K562 (cell line): ENCODE measurements around the gene CALCOCO2. TPM values are rescaled to one million over a fixed set of nuclear protein-coding genes. Genes with fewer than 3 reads are reported as not detected.

ENCODE experiments used
- ATAC-seq: fragments of 200-7000 bp; cut with Tn5 transposase; 3 replicates; pipeline ENCODE4 v1.9.1; 2020; ENCODE audit warnings: moderate library complexity
- BruUV-seq: library from RNA; stranded (reverse); fragments of 400-500 nt; replicated peaks from 2 replicates; lab custom pipeline; 2021; lab: Mats Ljungman, UMichigan
- CTCF ChIA-PET: fragments of 300-600 bp; formaldehyde crosslinking; extraction: SDS; loops from one replicate; lab custom pipeline; 2021; ENCODE audit warnings: low intra/inter-chr PET ratio; lab: Yijun Ruan, JAX
- POLR2A ChIA-PET: fragments of 300-600, 350-650 bp; sonication (Branson Sonifier 250); formaldehyde crosslinking; extraction: SDS; loops from one replicate; lab custom pipeline; 2021; ENCODE audit warnings: antibody characterized with exemption, inconsistent platforms; lab: Yijun Ruan, JAX
- DNase-seq, 4 experiments: peaks; one replicate each; pipeline versions ENCODE4 v3.0.0 to v3.0.0-alpha.2; 2011 to 2018; ENCODE audit warnings: low spot score in 3 of 4, mixed read lengths in 3 of 4; ENCODE audit errors: extremely low read depth in 1 of 4
- FAIRE-seq: peaks from 2 replicates; lab custom pipeline; 2011; peaks lifted over from hg19 to GRCh38; lab: Jason Lieb, UNC
- H2AFZ ChIP-seq: 2 replicates; pipeline ENCODE4 v1.6.0; 2011; ENCODE audit warnings: low read depth, low read length, control low read depth, inconsistent platforms
- H3K27ac ChIP-seq: fragments of 200-600 bp; 3 replicates; pipeline ENCODE4 v1.8.0; 2011; ENCODE audit warnings: low read depth, mild to moderate bottlenecking, control low read depth, inconsistent platforms, low read length, moderate library complexity, mixed read lengths; ENCODE audit errors: extremely low read depth
- H3K27me3 ChIP-seq, 2 experiments: fragments of 300-600 bp in 1 of 2; 2 replicates in 1 of 2; 3 replicates in 1 of 2; pipeline versions ENCODE4 v1.6.0 to v1.8.0; 2011; ENCODE audit warnings: inconsistent platforms in 2 of 2, low read length in 2 of 2, mild to moderate bottlenecking in 1 of 2, mixed read lengths in 1 of 2, moderate library complexity in 1 of 2; ENCODE audit not compliant: control insufficient read depth in 2 of 2, insufficient read depth in 2 of 2
- H3K36me3 ChIP-seq: fragments of 300-600 bp; 3 replicates; pipeline ENCODE4 v1.8.0; 2011; ENCODE audit warnings: mild to moderate bottlenecking, low read length, inconsistent platforms; ENCODE audit not compliant: control insufficient read depth, insufficient read depth
- H3K4me1 ChIP-seq, 2 experiments: fragments of 200-600 bp in 1 of 2; replicated peaks in 1 of 2; 2 replicates in 1 of 2; 3 replicates in 1 of 2; pipeline versions ENCODE4 v1.5.1 to v1.8.0; 2011; ENCODE audit warnings: inconsistent platforms in 2 of 2, low read length in 2 of 2, mild to moderate bottlenecking in 1 of 2, mixed read lengths in 1 of 2, moderate library complexity in 1 of 2; ENCODE audit not compliant: control insufficient read depth in 2 of 2, insufficient read depth in 2 of 2
- H3K4me2 ChIP-seq: 2 replicates; pipeline ENCODE4 v1.6.1; 2011; ENCODE audit warnings: low read length, control low read depth, inconsistent platforms, mixed read lengths; ENCODE audit not compliant: insufficient read depth
- H3K4me3 ChIP-seq: fragments of 200-600 bp; sonication (generic), shearing (Covaris generic); 2 replicates; pipeline ENCODE4 v1.5.1; 2016; ENCODE audit warnings: control low read depth, inconsistent platforms
- H3K79me2 ChIP-seq: fragments of 200-600 bp; 3 replicates; pipeline ENCODE4 v1.8.0; 2011; ENCODE audit warnings: low read length, inconsistent platforms; ENCODE audit not compliant: control insufficient read depth, insufficient read depth
- H3K9ac ChIP-seq, 2 experiments: 2 replicates each; pipeline versions ENCODE4 v1.6.0 to v1.6.1; 2011; ENCODE audit warnings: low read depth in 2 of 2, low read length in 2 of 2, control low read depth in 1 of 2, inconsistent platforms in 1 of 2, mild to moderate bottlenecking in 1 of 2, mixed read lengths in 1 of 2; ENCODE audit not compliant: insufficient read depth in 1 of 2
- H3K9me1 ChIP-seq: one replicate; pipeline ENCODE4 v1.6.0; 2011; ENCODE audit warnings: inconsistent platforms, mild to moderate bottlenecking, low read length, moderate library complexity; ENCODE audit not compliant: control insufficient read depth, insufficient read depth
- H3K9me3 ChIP-seq: replicated peaks from 2 replicates; pipeline ENCODE4 v1.5.1; 2011; ENCODE audit warnings: low read depth, low read length, inconsistent platforms; ENCODE audit not compliant: control insufficient read depth, insufficient read depth
- H4K20me1 ChIP-seq: replicated peaks from 2 replicates; pipeline ENCODE4 v1.6.1; 2011; ENCODE audit warnings: low read length, inconsistent platforms, mixed read lengths; ENCODE audit not compliant: control insufficient read depth, insufficient read depth
- ATF3 ChIP-seq, 2 experiments: fragments of 450-650 bp in 1 of 2; sonication (generic) in 1 of 2; formaldehyde crosslinking in 1 of 2; IDR thresholded peaks in 1 of 2; conservative IDR thresholded peaks in 1 of 2; 2 replicates each; pipeline versions ENCODE4 v1.6.1 to v1.8.1; 2016 to 2023; ENCODE audit warnings: mild to moderate bottlenecking in 2 of 2, moderate library complexity in 2 of 2, inconsistent platforms in 1 of 2, missing genetic modification reagents in 1 of 2
- CHCHD3 ChIP-seq: fragments of 250-450 bp; sonication (Bioruptor Pico); IDR thresholded peaks from 2 replicates; pipeline ENCODE4 v2.1.2; 2022; ENCODE audit warnings: mild to moderate bottlenecking
- HDGF ChIP-seq: fragments of 450-650 bp; IDR thresholded peaks from 2 replicates; pipeline ENCODE4 v1.6.1; 2016
- PHB2 ChIP-seq: fragments of 450-650 bp; IDR thresholded peaks from 2 replicates; pipeline ENCODE4 v1.6.1; 2017; ENCODE audit warnings: low read depth
- PHF20 ChIP-seq: fragments of 450-650 bp; IDR thresholded peaks from 2 replicates; pipeline ENCODE4 v1.6.1; 2018; ENCODE audit not compliant: partially characterized antibody
- RNF2 ChIP-seq: sonication (generic); IDR thresholded peaks from 2 replicates; pipeline ENCODE4 v1.6.1; 2016
- TGIF2 ChIP-seq: sonication (generic); formaldehyde crosslinking; IDR thresholded peaks from 2 replicates; pipeline ENCODE4 v1.8.1; 2022; ENCODE audit warnings: mild to moderate bottlenecking, missing genetic modification reagents, moderate library complexity
- ZNF143 ChIP-seq: sonication (generic); formaldehyde crosslinking; IDR thresholded peaks from 2 replicates; pipeline ENCODE4 v1.9.0; 2022; ENCODE audit warnings: mild to moderate bottlenecking, missing genetic modification reagents
- ZNF165 ChIP-seq: fragments of 250-450 bp; sonication (Bioruptor Pico); IDR thresholded peaks from 2 replicates; pipeline ENCODE4 v1.4.0; 2020; ENCODE audit warnings: borderline replicate concordance
- ZNF175 ChIP-seq: fragments of 200-800 bp; sonication (Bioruptor generic); IDR thresholded peaks from 2 replicates; pipeline ENCODE4 v1.6.1; 2016; ENCODE audit warnings: low read depth, mild to moderate bottlenecking, missing genetic modification characterization, missing compliant biosample characterization
- ZNF184 ChIP-seq: sonication (generic); formaldehyde crosslinking; IDR thresholded peaks from 2 replicates; pipeline ENCODE4 v1.5.0; 2020; ENCODE audit warnings: missing genetic modification reagents
- ZNF445 ChIP-seq: fragments of 250-450 bp; sonication (Bioruptor Pico); IDR thresholded peaks from 2 replicates; pipeline ENCODE4 v1.4.0; 2020; ENCODE audit warnings: low read depth, mild to moderate bottlenecking, moderate library complexity
- WGBS: fragments of 100-300 bp; shearing (Covaris generic); methylation state at CpG from one replicate; pipeline ENCODE4 v1.1.6; 2016; ENCODE audit warnings: low coverage, mixed read lengths; ENCODE audit not compliant: insufficient coverage; ENCODE audit errors: missing lambda C conversion rate; 5-methylcytosine and 5-hydroxymethylcytosine counted together
- in situ Hi-C: fragments of 300-500 bp; cut with MboI; formaldehyde crosslinking; loops from 4 replicates; pipeline ENCODE4 v1.15.0; 2018; ENCODE audit warnings: inconsistent platforms, mixed read lengths
- intact Hi-C: fragments of 100-400 bp; cut with micrococcal nuclease; formaldehyde crosslinking; loops from 2 replicates; pipeline ENCODE4 v1.14.2; 2022
- polyA plus RNA-seq, 8 experiments: library from polyadenylated mRNA; depleted of rRNA in 4 of 8; stranded (reverse) in 5 of 8; unstranded in 3 of 8; fragments of >200 nt; fragmentation: Nextera tagmentation in 2 of 8; fragmentation: Illumina TruSeq in 1 of 8; extraction: Ambion mirVana in 2 of 8; extraction: Trizol in 1 of 8; gene quantifications; 2 replicates each; pipeline versions ENCODE4 v1.2.1 to v1.2.3, GENCODE V29; 2011 to 2014; ENCODE audit warnings: inconsistent platforms in 1 of 8, missing spikeins in 1 of 8
- total RNA-seq, 7 experiments: library from RNA; depleted of rRNA in 6 of 7; stranded (reverse); fragments of >200 nt in 6 of 7; fragmentation: Illumina TruSeq in 2 of 7; extraction: Trizol in 2 of 7; gene quantifications; 2 replicates each; pipeline versions ENCODE4 v1.2.1 to v1.2.3, GENCODE V29; 2011 to 2021; ENCODE audit warnings: low replicate concordance in 1 of 7
- TF ChIP-seq, protein P1 (sequence below): fragments of 250-450 bp; sonication (Bioruptor Pico); IDR thresholded peaks from 2 replicates; pipeline ENCODE4 v1.4.0; 2020; ENCODE audit warnings: mild to moderate bottlenecking
- TF ChIP-seq, protein P2 (sequence below): sonication (generic); formaldehyde crosslinking; IDR thresholded peaks from 2 replicates; pipeline ENCODE4 v1.8.0; 2023; ENCODE audit warnings: mild to moderate bottlenecking, missing genetic modification reagents

CALCOCO2 gene
- total and polyA plus RNA-seq, 9 of the 15 experiments (the other 6 are each of a cell fraction or from before 2014, with no cell fraction given): 24.1 to 87.3 (median 67.5) TPM

DNA sequence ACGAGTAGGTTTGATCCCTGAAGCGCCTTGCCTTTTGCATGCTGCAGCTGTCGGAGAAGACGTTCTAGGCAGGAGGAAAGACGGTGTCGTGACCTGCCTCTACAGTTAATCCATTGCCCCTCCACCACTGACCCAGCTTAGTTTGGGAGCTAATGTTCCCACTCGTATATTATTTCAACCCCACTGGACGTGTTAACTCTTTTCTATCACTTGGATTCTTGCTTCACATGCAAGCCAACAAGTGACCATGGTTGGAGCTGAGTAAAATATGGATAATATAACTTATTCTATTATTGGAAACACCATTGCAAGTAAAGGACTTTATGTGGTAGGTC lies 681 bp downstream of the CALCOCO2 start:
- POLR2A ChIA-PET: interaction anchor here (0.7 to 2.3 kb wide), 6 partner anchors 10 to 61 kb away, joined by 3 to 11 read pairs (median 6); partner anchors contain the start of gene ATP5MC1
- H2AFZ ChIP-seq: peak overlapping the region; percentile 95
- peaks cover 0 to 16% of the 10 kb centered on the region in 2 experiments; a peak in 3 of 5 replicates for H3K4me1 ChIP-seq
- peak overlapping the region; percentile 98 for H3K4me2 ChIP-seq
- ATAC-seq: no peak
- peak overlapping the region; percentile 93 for H3K4me3 ChIP-seq
- H3K27me3 ChIP-seq: no peaks in the 10 kb centered on the region
- in situ Hi-C loops (no loop called here), intact Hi-C loops (no loop called here)
- WGBS: 1% methylated on average over 8 of the region's 8 CpGs
- H4K20me1 ChIP-seq: no peaks in the 10 kb centered on the region; the same call in 1 of the 2 replicates
- BruUV-seq: no TSS peak
- H3K9me3 ChIP-seq: no peaks in the 10 kb centered on the region
- H3K36me3 ChIP-seq: no peaks in the 10 kb centered on the region
- peak overlapping the region; percentile 83 to 97 for H3K9ac ChIP-seq
- peak overlapping the region; percentile 85 for H3K27ac ChIP-seq
- H3K9me1 ChIP-seq: no peaks in the 10 kb centered on the region
- CTCF ChIA-PET: no interaction called here
- peaks cover 34% of the 10 kb centered on the region for H3K79me2 ChIP-seq
- DNase-seq: no peak
- FAIRE-seq: no peak
- TF ChIP-seq ATF3 (IDR thresholded peaks at IDR 0.05) (no peak), ATF3 (CRISPR knock-in tag; conservative IDR thresholded peaks at IDR 0.05) (peak; percentile 85; the same call in 1 of the 2 replicates), TGIF2 (CRISPR knock-in tag) (no peak), RNF2 (no peak), ZNF445 (CRISPR knock-in tag) (no peak), ZNF143 (CRISPR knock-in tag) (no peak), ZNF165 (CRISPR knock-in tag) (no peak), PHF20 (no peak), ZNF184 (no peak), HDGF (0 out of 2 replicates have a peak, but pooled peaks have one; percentile 31), CHCHD3 (CRISPR knock-in tag) (no peak), PHB2 (no peak), ZNF175 (CRISPR knock-in tag) (no peak)
- TF ChIP-seq, protein P1, sequence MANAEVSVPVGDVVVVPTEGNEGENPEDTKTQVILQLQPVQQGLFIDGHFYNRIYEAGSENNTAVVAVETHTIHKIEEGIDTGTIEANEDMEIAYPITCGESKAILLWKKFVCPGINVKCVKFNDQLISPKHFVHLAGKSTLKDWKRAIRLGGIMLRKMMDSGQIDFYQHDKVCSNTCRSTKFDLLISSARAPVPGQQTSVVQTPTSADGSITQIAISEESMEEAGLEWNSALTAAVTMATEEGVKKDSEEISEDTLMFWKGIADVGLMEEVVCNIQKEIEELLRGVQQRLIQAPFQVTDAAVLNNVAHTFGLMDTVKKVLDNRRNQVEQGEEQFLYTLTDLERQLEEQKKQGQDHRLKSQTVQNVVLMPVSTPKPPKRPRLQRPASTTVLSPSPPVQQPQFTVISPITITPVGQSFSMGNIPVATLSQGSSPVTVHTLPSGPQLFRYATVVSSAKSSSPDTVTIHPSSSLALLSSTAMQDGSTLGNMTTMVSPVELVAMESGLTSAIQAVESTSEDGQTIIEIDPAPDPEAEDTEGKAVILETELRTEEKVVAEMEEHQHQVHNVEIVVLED (CRISPR knock-in tag): no peak
- TF ChIP-seq, protein P2, sequence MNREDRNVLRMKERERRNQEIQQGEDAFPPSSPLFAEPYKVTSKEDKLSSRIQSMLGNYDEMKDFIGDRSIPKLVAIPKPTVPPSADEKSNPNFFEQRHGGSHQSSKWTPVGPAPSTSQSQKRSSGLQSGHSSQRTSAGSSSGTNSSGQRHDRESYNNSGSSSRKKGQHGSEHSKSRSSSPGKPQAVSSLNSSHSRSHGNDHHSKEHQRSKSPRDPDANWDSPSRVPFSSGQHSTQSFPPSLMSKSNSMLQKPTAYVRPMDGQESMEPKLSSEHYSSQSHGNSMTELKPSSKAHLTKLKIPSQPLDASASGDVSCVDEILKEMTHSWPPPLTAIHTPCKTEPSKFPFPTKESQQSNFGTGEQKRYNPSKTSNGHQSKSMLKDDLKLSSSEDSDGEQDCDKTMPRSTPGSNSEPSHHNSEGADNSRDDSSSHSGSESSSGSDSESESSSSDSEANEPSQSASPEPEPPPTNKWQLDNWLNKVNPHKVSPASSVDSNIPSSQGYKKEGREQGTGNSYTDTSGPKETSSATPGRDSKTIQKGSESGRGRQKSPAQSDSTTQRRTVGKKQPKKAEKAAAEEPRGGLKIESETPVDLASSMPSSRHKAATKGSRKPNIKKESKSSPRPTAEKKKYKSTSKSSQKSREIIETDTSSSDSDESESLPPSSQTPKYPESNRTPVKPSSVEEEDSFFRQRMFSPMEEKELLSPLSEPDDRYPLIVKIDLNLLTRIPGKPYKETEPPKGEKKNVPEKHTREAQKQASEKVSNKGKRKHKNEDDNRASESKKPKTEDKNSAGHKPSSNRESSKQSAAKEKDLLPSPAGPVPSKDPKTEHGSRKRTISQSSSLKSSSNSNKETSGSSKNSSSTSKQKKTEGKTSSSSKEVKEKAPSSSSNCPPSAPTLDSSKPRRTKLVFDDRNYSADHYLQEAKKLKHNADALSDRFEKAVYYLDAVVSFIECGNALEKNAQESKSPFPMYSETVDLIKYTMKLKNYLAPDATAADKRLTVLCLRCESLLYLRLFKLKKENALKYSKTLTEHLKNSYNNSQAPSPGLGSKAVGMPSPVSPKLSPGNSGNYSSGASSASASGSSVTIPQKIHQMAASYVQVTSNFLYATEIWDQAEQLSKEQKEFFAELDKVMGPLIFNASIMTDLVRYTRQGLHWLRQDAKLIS (CRISPR knock-in tag): no peak
